ENCODE data around the gene GPAM.

GRCh38 chr10:112131346-112131745 is 52.2 kb downstream of the GPAM start:
- TF ChIP-seq POLR2A (IDR thresholded peaks at IDR 0.05): no peak
- TF ChIP-seq EP300 (IDR thresholded peaks at IDR 0.05): no peak
- TF ChIP-seq CTCF (IDR thresholded peaks at IDR 0.05): no peak
- TF ChIP-seq POLR2AphosphoS5 (IDR thresholded peaks at IDR 0.05): no peak

Measured in upper lobe of left lung (tissue), 4 donors.